Measurements from ENCODE around the gene ATP13A5.

DNA sequence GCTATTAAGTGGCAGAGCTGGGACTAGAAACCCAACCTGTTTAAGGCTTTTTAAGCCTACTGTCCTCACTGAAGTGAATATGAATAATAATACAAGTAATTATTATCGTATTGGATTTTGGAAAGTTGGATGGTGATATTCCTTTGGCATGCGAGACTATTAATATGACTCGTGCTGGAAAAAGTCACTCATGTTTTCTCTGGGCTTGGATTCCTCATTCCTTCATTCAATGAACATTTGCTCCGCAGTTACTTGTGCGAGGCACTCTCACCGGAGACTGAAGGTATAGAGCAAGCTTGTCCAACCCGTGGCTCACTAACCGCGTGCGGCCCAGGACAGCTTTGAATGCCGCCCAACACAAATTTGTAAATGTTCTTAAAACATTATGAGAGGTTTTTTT is 136.8 kb downstream of the ATP13A5 start:
- TF ChIP-seq, protein P1, sequence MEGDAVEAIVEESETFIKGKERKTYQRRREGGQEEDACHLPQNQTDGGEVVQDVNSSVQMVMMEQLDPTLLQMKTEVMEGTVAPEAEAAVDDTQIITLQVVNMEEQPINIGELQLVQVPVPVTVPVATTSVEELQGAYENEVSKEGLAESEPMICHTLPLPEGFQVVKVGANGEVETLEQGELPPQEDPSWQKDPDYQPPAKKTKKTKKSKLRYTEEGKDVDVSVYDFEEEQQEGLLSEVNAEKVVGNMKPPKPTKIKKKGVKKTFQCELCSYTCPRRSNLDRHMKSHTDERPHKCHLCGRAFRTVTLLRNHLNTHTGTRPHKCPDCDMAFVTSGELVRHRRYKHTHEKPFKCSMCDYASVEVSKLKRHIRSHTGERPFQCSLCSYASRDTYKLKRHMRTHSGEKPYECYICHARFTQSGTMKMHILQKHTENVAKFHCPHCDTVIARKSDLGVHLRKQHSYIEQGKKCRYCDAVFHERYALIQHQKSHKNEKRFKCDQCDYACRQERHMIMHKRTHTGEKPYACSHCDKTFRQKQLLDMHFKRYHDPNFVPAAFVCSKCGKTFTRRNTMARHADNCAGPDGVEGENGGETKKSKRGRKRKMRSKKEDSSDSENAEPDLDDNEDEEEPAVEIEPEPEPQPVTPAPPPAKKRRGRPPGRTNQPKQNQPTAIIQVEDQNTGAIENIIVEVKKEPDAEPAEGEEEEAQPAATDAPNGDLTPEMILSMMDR (conservative IDR thresholded peaks at IDR 0.05 in 1 of 2, IDR thresholded peaks at IDR 0.05 in 1 of 2; ENCODE audit: extremely low read depth in 1 of 2, insufficient read depth in 1 of 2, low read depth in 1 of 2, low read length in 2 of 2) = no peak
- TF ChIP-seq EZH2 (IDR thresholded peaks at IDR 0.05; ENCODE audit: borderline replicate concordance, low read length) = no peak

Data from mammary epithelial cell (primary cell).